K562 (cell line): ENCODE measurements around the gene KRT34.

Experiments
- CTCF ChIP-seq, 3 experiments: IDR thresholded peaks in 2 of 3; conservative IDR thresholded peaks in 1 of 3; 2 replicates each; pipeline ENCODE4 v1.5.1; 2011 to 2012; ENCODE audit warnings: low read length in 3 of 3, mild to moderate bottlenecking in 3 of 3, control low read depth in 2 of 3, improper control_type of control experiment in 1 of 3, inconsistent platforms in 1 of 3, low read depth in 1 of 3, mixed read lengths in 1 of 3, moderate library complexity in 1 of 3; ENCODE audit not compliant: insufficient read depth in 2 of 3
- EZH2 ChIP-seq: IDR thresholded peaks from 2 replicates; pipeline ENCODE4 v1.6.1; 2012; ENCODE audit warnings: low read depth, mild to moderate bottlenecking, inconsistent platforms, low read length, borderline replicate concordance
- HMGXB4 ChIP-seq: sonication (generic); formaldehyde crosslinking; IDR thresholded peaks from 2 replicates; pipeline ENCODE4 v1.8.1; 2023; ENCODE audit warnings: mild to moderate bottlenecking, missing genetic modification reagents
- MEF2D ChIP-seq: conservative IDR thresholded peaks from 2 replicates; pipeline ENCODE4 v1.6.1; 2016; ENCODE audit warnings: low read depth, missing genetic modification characterization, missing compliant biosample characterization
- ZNF431 ChIP-seq: sonication (generic); formaldehyde crosslinking; IDR thresholded peaks from 2 replicates; pipeline ENCODE4 v1.8.0; 2022; ENCODE audit warnings: mild to moderate bottlenecking, missing genetic modification reagents
- TF ChIP-seq, protein P1 (sequence below): sonication (generic); IDR thresholded peaks from 2 replicates; pipeline ENCODE4 v1.6.1; 2016
- TF ChIP-seq, protein P2 (sequence below): sonication (generic); formaldehyde crosslinking; IDR thresholded peaks from 2 replicates; pipeline ENCODE4 v1.9.0; 2022; ENCODE audit warnings: mild to moderate bottlenecking, missing genetic modification reagents

GRCh38 chr17:41419716-41420115 lies 37.6 kb upstream of the KRT34 start:
- TF ChIP-seq ZNF431 (no peak), EZH2 (no peak), HMGXB4 (CRISPR knock-in tag) (no peak), MEF2D (tag) (no peak), CTCF (IDR thresholded peaks at IDR 0.05 in 2 of 3, conservative IDR thresholded peaks at IDR 0.05 in 1 of 3; ENCODE audit: insufficient read depth in 2 of 3, low read depth in 1 of 3, low read length in 3 of 3) (no peak)
- TF ChIP-seq, protein P1, sequence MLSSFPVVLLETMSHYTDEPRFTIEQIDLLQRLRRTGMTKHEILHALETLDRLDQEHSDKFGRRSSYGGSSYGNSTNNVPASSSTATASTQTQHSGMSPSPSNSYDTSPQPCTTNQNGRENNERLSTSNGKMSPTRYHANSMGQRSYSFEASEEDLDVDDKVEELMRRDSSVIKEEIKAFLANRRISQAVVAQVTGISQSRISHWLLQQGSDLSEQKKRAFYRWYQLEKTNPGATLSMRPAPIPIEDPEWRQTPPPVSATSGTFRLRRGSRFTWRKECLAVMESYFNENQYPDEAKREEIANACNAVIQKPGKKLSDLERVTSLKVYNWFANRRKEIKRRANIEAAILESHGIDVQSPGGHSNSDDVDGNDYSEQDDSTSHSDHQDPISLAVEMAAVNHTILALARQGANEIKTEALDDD: no peak
- TF ChIP-seq, protein P2, sequence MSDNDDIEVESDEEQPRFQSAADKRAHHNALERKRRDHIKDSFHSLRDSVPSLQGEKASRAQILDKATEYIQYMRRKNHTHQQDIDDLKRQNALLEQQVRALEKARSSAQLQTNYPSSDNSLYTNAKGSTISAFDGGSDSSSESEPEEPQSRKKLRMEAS: no peak
